CD14-positive monocyte (primary cell): Measurements from ENCODE around the gene RTP5. TPM values are rescaled to one million over a fixed set of nuclear protein-coding genes. Genes with fewer than 3 reads are reported as not detected.

Source experiments
- DNase-seq, 3 donors: peaks; one replicate each; pipeline ENCODE4 v3.0.0-alpha.2; 2011 to 2022
- H2AFZ ChIP-seq: 2 replicates; pipeline ENCODE4 v1.6.0; 2012; ENCODE audit warnings: mild to moderate bottlenecking, low read depth, low read length, inconsistent platforms; ENCODE audit not compliant: insufficient read depth, poor library complexity, severe bottlenecking
- H3K27ac ChIP-seq, 2 donors: 1 replicate in 1 of 2; 2 replicates in 1 of 2; pipeline ENCODE4 v1.5.1; 2012 to 2013; ENCODE audit warnings: low read length in 2 of 2, control low read depth in 1 of 2, inconsistent platforms in 1 of 2, low read depth in 1 of 2, mild to moderate bottlenecking in 1 of 2
- H3K27me3 ChIP-seq, 2 donors: one replicate each; pipeline versions ENCODE4 v1.6.0 to v1.6.1; 2011 to 2013; ENCODE audit warnings: low read length in 2 of 2; ENCODE audit not compliant: control insufficient read depth in 2 of 2, insufficient read depth in 2 of 2
- H3K36me3 ChIP-seq, 2 donors: replicated peaks in 1 of 2; 1 replicate in 1 of 2; 2 replicates in 1 of 2; pipeline versions ENCODE4 v1.5.1 to v1.6.1; 2012 to 2013; ENCODE audit warnings: low read length in 2 of 2, control low read depth in 1 of 2, inconsistent platforms in 1 of 2, mild to moderate bottlenecking in 1 of 2; ENCODE audit not compliant: insufficient read depth in 2 of 2, control insufficient read depth in 1 of 2
- H3K4me1 ChIP-seq, 2 donors: 1 replicate in 1 of 2; 2 replicates in 1 of 2; pipeline versions ENCODE4 v1.5.1 to v1.6.1; 2012 to 2013; ENCODE audit warnings: low read length in 2 of 2, control low read depth in 1 of 2, inconsistent platforms in 1 of 2, mild to moderate bottlenecking in 1 of 2, moderate library complexity in 1 of 2; ENCODE audit not compliant: insufficient read depth in 2 of 2, control insufficient read depth in 1 of 2
- H3K4me2 ChIP-seq: replicated peaks from 2 replicates; pipeline ENCODE3; 2012; ENCODE audit warnings: low read length, moderate library complexity, mild to moderate bottlenecking; ENCODE audit not compliant: poor library complexity, severe bottlenecking; ENCODE audit errors: extremely low read depth
- H3K4me3 ChIP-seq, 3 experiments: fragments of 200-600 bp in 1 of 3; sonication (generic) in 1 of 3; replicated peaks in 1 of 3; 1 replicate in 2 of 3; 2 replicates in 1 of 3; pipeline ENCODE4 v1.5.1; 2011 to 2013; ENCODE audit warnings: low read length in 3 of 3, mild to moderate bottlenecking in 3 of 3, control low read depth in 2 of 3, low read depth in 2 of 3, inconsistent platforms in 1 of 3, moderate library complexity in 1 of 3
- H3K79me2 ChIP-seq: 2 replicates; pipeline ENCODE4 v1.6.0; 2012; ENCODE audit warnings: mild to moderate bottlenecking, control low read depth, inconsistent platforms, low read length, moderate library complexity; ENCODE audit not compliant: insufficient read depth
- H3K9ac ChIP-seq: 2 replicates; pipeline ENCODE4 v1.6.0; 2017; ENCODE audit warnings: low read length, mild to moderate bottlenecking; ENCODE audit not compliant: insufficient read depth, poor library complexity, severe bottlenecking
- H3K9me3 ChIP-seq, 2 donors: replicated peaks in 1 of 2; 1 replicate in 1 of 2; 2 replicates in 1 of 2; pipeline versions ENCODE4 v1.5.1 to v1.6.1; 2012 to 2013; ENCODE audit warnings: low read length in 2 of 2, control low read depth in 1 of 2; ENCODE audit not compliant: control insufficient read depth in 1 of 2, insufficient read depth in 1 of 2
- H4K20me1 ChIP-seq: 2 replicates; pipeline ENCODE4 v1.6.0; 2012; ENCODE audit warnings: mild to moderate bottlenecking, low read length, control low read depth, moderate library complexity; ENCODE audit not compliant: insufficient read depth
- H3K27ac Mint-ChIP-seq, 7 donors: one replicate each; pipeline ENCODE4 v1.8.0; 2020; ENCODE audit warnings: mild to moderate bottlenecking in 7 of 7, mixed read lengths in 7 of 7, moderate library complexity in 6 of 7, inconsistent platforms in 2 of 7
- H3K27me3 Mint-ChIP-seq, 3 donors: one replicate each; pipeline ENCODE4 v1.8.0; 2021 to 2022; ENCODE audit warnings: low read depth in 3 of 3, mild to moderate bottlenecking in 3 of 3, mixed read lengths in 3 of 3, moderate library complexity in 3 of 3, inconsistent platforms in 1 of 3
- H3K36me3 Mint-ChIP-seq, 2 donors: one replicate each; pipeline ENCODE4 v1.8.0; 2020; ENCODE audit warnings: mixed read lengths in 2 of 2, inconsistent platforms in 1 of 2, mild to moderate bottlenecking in 1 of 2
- H3K4me1 Mint-ChIP-seq: one replicate; pipeline ENCODE4 v1.8.0; 2020; ENCODE audit warnings: mild to moderate bottlenecking, mixed read lengths
- H3K4me3 Mint-ChIP-seq, 2 donors: one replicate each; pipeline ENCODE4 v1.8.0; 2020; ENCODE audit warnings: mild to moderate bottlenecking in 2 of 2, mixed read lengths in 2 of 2, moderate library complexity in 1 of 2
- H3K9me3 Mint-ChIP-seq, 7 donors: one replicate each; pipeline ENCODE4 v1.8.0; 2020 to 2022; ENCODE audit warnings: mixed read lengths in 7 of 7, mild to moderate bottlenecking in 6 of 7, moderate library complexity in 6 of 7, inconsistent platforms in 2 of 7
- WGBS: methylation state at CpG from one replicate; pipeline ENCODE4 v1.1.5; 2013; ENCODE audit warnings: missing lambda C conversion rate; ENCODE audit not compliant: insufficient coverage; 5-methylcytosine and 5-hydroxymethylcytosine counted together
- intact Hi-C, 2 donors: fragments of 100-400 bp; cut with micrococcal nuclease; formaldehyde crosslinking; loops; one replicate each; pipeline versions ENCODE4 v1.15.0 to v1.15.1; 2023
- polyA plus RNA-seq, 3 donors: library from polyadenylated mRNA; depleted of rRNA in 1 of 3; unstranded in 2 of 3; stranded (reverse) in 1 of 3; fragments of 300-500 nt in 2 of 3; fragments of >200 nt in 1 of 3; fragmentation: Illumina TruSeq in 2 of 3; gene quantifications; 1 replicate in 2 of 3; 2 replicates in 1 of 3; pipeline ENCODE4 v1.2.3, GENCODE V29; 2012 to 2021
- TF ChIP-seq, protein P1 (sequence below): fragments of 200-600 bp; IDR thresholded peaks from one replicate; pipeline ENCODE4 v1.8.0; 2022; ENCODE audit warnings: antibody characterized with exemption, mild to moderate bottlenecking

RTP5 gene
- polyA plus RNA-seq, 3 donors, result 0.03 TPM; not detected in 2

DNA sequence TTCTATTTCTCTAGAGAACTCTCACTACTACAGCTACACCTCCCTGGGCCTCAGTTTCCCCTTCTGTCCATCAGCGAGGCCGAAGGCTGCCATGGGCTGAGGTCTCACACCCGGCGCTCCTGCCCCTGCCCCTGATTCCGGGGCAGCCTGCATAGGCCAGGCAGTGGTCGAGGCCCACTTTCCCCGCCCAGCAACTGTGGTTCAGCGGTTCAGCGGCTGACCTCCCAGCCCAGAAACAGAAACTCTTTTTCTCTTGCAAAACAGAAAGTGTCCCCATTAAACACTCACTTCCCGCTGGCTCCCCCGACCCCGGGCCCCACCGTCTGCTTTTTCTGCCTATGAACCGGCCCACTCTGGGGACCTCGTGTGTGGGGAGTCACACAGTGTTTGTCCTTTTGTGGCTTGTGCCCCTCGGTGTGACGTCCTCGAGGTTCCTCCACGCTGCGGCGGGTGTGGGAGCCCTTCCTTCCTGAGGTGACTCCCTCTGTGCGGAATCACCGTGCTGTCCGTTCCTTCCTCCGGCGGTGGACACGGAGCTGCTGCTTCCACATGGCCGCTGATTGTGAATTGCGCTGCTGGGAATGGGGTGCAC, 26.8 kb upstream of the RTP5 start:
- no peaks in the 10 kb centered on the region for H3K9me3 ChIP-seq
- peak overlapping the region; percentile 67 for H3K9ac ChIP-seq
- no peaks in the 10 kb centered on the region for H3K27me3 ChIP-seq
- TF ChIP-seq, protein P1, sequence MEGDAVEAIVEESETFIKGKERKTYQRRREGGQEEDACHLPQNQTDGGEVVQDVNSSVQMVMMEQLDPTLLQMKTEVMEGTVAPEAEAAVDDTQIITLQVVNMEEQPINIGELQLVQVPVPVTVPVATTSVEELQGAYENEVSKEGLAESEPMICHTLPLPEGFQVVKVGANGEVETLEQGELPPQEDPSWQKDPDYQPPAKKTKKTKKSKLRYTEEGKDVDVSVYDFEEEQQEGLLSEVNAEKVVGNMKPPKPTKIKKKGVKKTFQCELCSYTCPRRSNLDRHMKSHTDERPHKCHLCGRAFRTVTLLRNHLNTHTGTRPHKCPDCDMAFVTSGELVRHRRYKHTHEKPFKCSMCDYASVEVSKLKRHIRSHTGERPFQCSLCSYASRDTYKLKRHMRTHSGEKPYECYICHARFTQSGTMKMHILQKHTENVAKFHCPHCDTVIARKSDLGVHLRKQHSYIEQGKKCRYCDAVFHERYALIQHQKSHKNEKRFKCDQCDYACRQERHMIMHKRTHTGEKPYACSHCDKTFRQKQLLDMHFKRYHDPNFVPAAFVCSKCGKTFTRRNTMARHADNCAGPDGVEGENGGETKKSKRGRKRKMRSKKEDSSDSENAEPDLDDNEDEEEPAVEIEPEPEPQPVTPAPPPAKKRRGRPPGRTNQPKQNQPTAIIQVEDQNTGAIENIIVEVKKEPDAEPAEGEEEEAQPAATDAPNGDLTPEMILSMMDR, result no peak
- 2% methylated on average over 20 of the region's 29 CpGs for WGBS
- Mint-ChIP-seq H3K27me3 (peaks cover 7 to 29% (median 23%) of the 10 kb centered on the region in 3 donors), H3K4me1 (peaks cover 38% of the 10 kb centered on the region), H3K36me3 (peaks cover 4 to 6% of the 10 kb centered on the region in 2 donors), H3K9me3 (peaks cover 0 to 3% (median 0%) of the 10 kb centered on the region in 7 donors), H3K27ac (peak overlapping the region; percentile 86 to 95 (median 94)), H3K4me3 (peak overlapping the region; percentile 89 to 95)
- H2AFZ ChIP-seq, result peak overlapping the region; percentile 85
- H3K36me3 ChIP-seq, result no peaks in the 10 kb centered on the region
- peak; percentile 71 to 76 (median 76) for DNase-seq
- peak overlapping the region; percentile 34 to 78 (median 43) for H3K4me3 ChIP-seq
- intact Hi-C loops, result no loop called here
- H3K4me2 ChIP-seq, result peak overlapping the region; percentile 87
- no peaks in the 10 kb centered on the region for H4K20me1 ChIP-seq
- no peaks in the 10 kb centered on the region for H3K79me2 ChIP-seq
- H3K27ac ChIP-seq, result peak overlapping the region; percentile 0 to 69
- peaks cover 14 to 35% of the 10 kb centered on the region in 2 donors for H3K4me1 ChIP-seq

DNA sequence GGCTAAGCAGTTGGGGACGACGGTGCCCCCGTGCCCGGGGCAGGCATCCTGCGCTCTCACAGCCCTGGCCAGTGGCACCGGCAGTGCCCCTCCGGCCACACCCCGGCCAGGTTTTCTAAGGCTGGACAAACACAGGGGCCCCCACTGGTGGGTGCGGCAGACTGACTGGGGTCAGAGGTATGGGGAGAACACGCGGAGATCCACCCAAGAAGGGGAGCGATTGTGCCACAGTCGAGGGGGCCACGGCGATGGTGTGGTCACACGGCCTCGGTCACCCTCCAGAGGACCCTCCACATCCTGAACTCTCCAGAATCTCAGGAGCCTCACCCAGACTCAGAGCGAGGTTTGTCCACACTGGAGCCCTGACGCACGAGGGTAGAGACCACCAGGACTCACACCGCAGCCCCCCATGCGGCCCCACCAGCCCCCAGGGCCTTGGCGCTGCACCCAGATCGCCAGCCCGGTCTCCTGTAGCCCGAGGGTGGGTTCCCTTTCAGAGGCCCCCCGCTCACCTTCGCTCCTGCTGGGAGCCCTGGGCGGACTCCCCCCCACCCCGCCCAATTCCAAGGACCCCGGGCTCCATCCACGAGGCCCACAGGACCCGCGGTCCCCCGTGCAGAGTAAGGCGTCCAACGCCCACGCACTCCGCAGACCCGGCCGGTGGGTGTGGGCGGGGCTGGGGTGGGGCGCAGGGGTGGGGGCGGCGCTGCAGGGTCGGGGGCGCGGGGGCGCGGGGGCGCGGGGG, 26.0 kb upstream of the RTP5 start:
- peak overlapping the region in 1 of 2 donors; percentile 69 for H3K27ac ChIP-seq
- H3K4me1 ChIP-seq, result peaks cover 14 to 35% of the 10 kb centered on the region in 2 donors
- intact Hi-C loops, result no loop called here
- H2AFZ ChIP-seq, result peak overlapping the region; percentile 85
- WGBS, result 42% methylated on average over 27 of the region's 52 CpGs
- TF ChIP-seq, protein P1, result no peak
- peak overlapping the region; percentile 34 to 78 (median 43) for H3K4me3 ChIP-seq
- DNase-seq, result no peak
- Mint-ChIP-seq H3K4me1 (peaks cover 38% of the 10 kb centered on the region), H3K4me3 (peak overlapping the region; percentile 89 to 95), H3K27me3 (peaks cover 7 to 25% (median 23%) of the 10 kb centered on the region in 3 donors), H3K9me3 (peaks cover 0 to 3% (median 0%) of the 10 kb centered on the region in 7 donors), H3K27ac (peak overlapping the region; percentile 86 to 95 (median 94)), H3K36me3 (peaks cover 4 to 6% of the 10 kb centered on the region in 2 donors)
- no peaks in the 10 kb centered on the region for H3K36me3 ChIP-seq
- no peaks in the 10 kb centered on the region for H3K9me3 ChIP-seq
- H3K27me3 ChIP-seq, result no peaks in the 10 kb centered on the region
- H4K20me1 ChIP-seq, result no peaks in the 10 kb centered on the region
- H3K4me2 ChIP-seq, result peak overlapping the region; percentile 87
- peak overlapping the region; percentile 67 for H3K9ac ChIP-seq
- H3K79me2 ChIP-seq, result no peaks in the 10 kb centered on the region
